Psoas muscle (tissue), 8 donors: ENCODE measurements around the gene PYURF. TPM values are rescaled to one million over a fixed set of nuclear protein-coding genes. Genes with fewer than 3 reads are reported as not detected.

Source experiments
- ATAC-seq, 4 donors: fragments of 200-7000 bp; cut with Tn5 transposase; one replicate each; pipeline ENCODE4 v1.9.1; 2020; ENCODE audit warnings: moderate library complexity in 3 of 4, mild to moderate bottlenecking in 2 of 4
- DNase-seq, 2 donors: peaks; one replicate each; pipeline ENCODE4 v3.0.0-alpha.2; 2020
- H3K27ac ChIP-seq: fragments of 200-600 bp; one replicate; pipeline ENCODE4 v1.8.0; 2022
- H3K27me3 ChIP-seq, 3 donors: fragments of 200-600 bp in 1 of 3; one replicate each; pipeline versions ENCODE4 v1.6.1 to v1.8.0; 2013 to 2022; ENCODE audit warnings: low read length in 2 of 3, mild to moderate bottlenecking in 2 of 3, moderate library complexity in 1 of 3; ENCODE audit not compliant: insufficient read depth in 3 of 3
- H3K36me3 ChIP-seq, 2 donors: fragments of 200-600 bp in 1 of 2; one replicate each; pipeline versions ENCODE4 v1.6.1 to v1.8.0; 2013 to 2022; ENCODE audit warnings: low read depth in 1 of 2, mild to moderate bottlenecking in 1 of 2, moderate library complexity in 1 of 2; ENCODE audit not compliant: insufficient read depth in 1 of 2
- H3K4me1 ChIP-seq: fragments of 200-600 bp; one replicate; pipeline ENCODE4 v1.8.0; 2022
- H3K4me3 ChIP-seq: fragments of 200-600 bp; one replicate; pipeline ENCODE4 v1.8.0; 2022; ENCODE audit warnings: mild to moderate bottlenecking
- H3K9me3 ChIP-seq: fragments of 200-600 bp; one replicate; pipeline ENCODE4 v1.8.0; 2022
- WGBS, 3 donors: extraction: QIAGEN DNeasy Blood & Tissue Kit; methylation state at CpG; one replicate each; pipeline versions ENCODE4 v1.1.6 to v1.1.7; 2013; 5-methylcytosine and 5-hydroxymethylcytosine counted together
- intact Hi-C, 2 donors: fragments of 100-400 bp; cut with DNase I; formaldehyde crosslinking; loops; one replicate each; pipeline versions ENCODE4 v1.11.0 to v1.14.2; 2022
- polyA plus RNA-seq, 3 donors: library from polyadenylated mRNA; stranded (reverse); fragments of 200-250 nt; gene quantifications; one replicate each; pipeline ENCODE4 v1.2.3, GENCODE V29; 2013
- total RNA-seq, 4 donors: library from RNA; stranded (reverse); fragmentation: NEBNext Ultra II Directional in 2 of 4; extraction: Animal tissue kit (Norgen Biotek cat#: 25700) in 2 of 4; gene quantifications; one replicate each; pipeline versions ENCODE4 v1.2.1 to v1.2.4, GENCODE V29; 2021 to 2023
- TF ChIP-seq, protein P1 (sequence below): fragments of 200-600 bp; IDR thresholded peaks from one replicate; pipeline ENCODE4 v1.8.0; 2022; ENCODE audit warnings: antibody characterized with exemption
- donor health status: healthy with polysubstance abuse.
- donor health status: DM: no; HTN: no; CAD: no; lungs with moderate emphysema.
- donor health status: Bipolar disorder and iron deficiency.
- donor health status: healthy.
- donor health status: DM: yes; HTN: yes; CAD: no.
- donor health status: DM: no; HTN: no; CAD: no.
- donor health status: DM: no; HTN: no; CAD: no.
- donor health status: DM: yes; HTN: yes; CAD: no.

PYURF gene
- total and polyA plus RNA-seq, 7 donors: 51.8 to 106 (median 61.8) TPM

DNA sequence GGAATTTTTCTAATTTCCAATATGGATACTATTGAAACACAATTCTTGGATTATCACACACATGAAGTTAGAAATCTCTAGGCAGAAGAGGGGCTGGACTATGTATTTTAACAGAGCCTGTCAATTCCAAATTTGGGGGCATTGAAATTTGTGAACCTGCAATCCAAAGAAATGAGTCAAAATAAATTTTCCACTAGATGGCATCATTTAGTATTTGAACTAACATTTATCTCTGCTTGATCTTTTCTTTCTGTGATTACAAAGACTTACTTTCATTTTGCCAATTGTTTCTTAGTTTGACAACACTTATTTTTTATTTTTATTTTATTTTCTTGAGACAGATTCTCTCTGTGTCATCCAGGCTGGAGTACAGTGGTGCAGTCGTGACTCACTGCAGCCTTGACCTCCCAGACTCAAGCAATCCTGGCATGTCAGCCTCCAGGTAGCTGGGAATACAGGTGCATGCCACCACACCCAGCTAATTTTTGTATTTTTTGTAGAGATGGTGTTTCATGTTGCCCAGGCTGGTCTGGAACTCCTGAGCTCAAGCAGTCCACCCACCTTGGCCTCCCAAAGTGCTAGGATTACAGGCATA is 2.7 kb upstream of the PYURF start:
- ATAC-seq: no peak
- Histone ChIP-seq H3K9me3 (no peaks in the 10 kb centered on the region), H3K4me3 (no peak overlapping the region), H3K27ac (peak overlapping the region; percentile 95), H3K27me3 (no peaks in the 10 kb centered on the region), H3K36me3 (peaks cover 0 to 6% of the 10 kb centered on the region in 2 donors), H3K4me1 (peaks cover 12% of the 10 kb centered on the region)
- 45 to 57% (median 48%) methylated on average over 1 of the region's 1 CpG for WGBS, 3 donors
- no peak for DNase-seq
- TF ChIP-seq, protein P1, sequence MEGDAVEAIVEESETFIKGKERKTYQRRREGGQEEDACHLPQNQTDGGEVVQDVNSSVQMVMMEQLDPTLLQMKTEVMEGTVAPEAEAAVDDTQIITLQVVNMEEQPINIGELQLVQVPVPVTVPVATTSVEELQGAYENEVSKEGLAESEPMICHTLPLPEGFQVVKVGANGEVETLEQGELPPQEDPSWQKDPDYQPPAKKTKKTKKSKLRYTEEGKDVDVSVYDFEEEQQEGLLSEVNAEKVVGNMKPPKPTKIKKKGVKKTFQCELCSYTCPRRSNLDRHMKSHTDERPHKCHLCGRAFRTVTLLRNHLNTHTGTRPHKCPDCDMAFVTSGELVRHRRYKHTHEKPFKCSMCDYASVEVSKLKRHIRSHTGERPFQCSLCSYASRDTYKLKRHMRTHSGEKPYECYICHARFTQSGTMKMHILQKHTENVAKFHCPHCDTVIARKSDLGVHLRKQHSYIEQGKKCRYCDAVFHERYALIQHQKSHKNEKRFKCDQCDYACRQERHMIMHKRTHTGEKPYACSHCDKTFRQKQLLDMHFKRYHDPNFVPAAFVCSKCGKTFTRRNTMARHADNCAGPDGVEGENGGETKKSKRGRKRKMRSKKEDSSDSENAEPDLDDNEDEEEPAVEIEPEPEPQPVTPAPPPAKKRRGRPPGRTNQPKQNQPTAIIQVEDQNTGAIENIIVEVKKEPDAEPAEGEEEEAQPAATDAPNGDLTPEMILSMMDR: peak; percentile 31
- intact Hi-C loops: loop anchor here (5.0 to 10.0 kb wide), 3 partner anchors 268 to 498 kb away; no protein-coding TSS in a partner anchor

DNA sequence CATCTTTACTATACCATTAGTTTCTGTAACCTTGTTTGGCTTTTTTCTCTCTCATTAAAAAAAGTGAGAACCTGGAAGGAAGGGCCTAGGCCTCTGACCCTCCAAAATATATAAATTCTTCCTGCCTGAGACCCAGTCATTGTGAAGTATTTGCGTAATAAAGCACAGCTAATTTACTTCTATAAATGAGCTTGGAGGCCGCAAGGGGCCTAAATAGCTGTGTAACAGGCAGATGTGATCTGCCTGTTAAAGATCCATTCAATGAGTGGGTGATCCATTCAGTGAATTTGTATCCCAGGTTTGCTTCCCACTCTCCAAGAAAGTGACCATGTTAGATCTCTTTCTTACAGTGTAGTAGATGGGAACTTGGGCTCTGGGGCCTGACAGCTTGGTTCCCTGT is 595 bp upstream of the PYURF start:
- ATAC-seq (no peak), DNase-seq (no peak)
- intact Hi-C loops: loop anchor here (5.0 to 10.0 kb wide), 3 partner anchors 242 to 501 kb away; partner anchors contain the start of gene PPM1K (in 1 of the 2)
- no peaks in the 10 kb centered on the region for H3K27me3 ChIP-seq
- 33 to 42% (median 33%) methylated on average over 2 of the region's 2 CpGs for WGBS, 3 donors
- no peaks in the 10 kb centered on the region for H3K9me3 ChIP-seq
- TF ChIP-seq, protein P1: no peak
- H3K4me1 ChIP-seq: peaks cover 12% of the 10 kb centered on the region
- H3K4me3 ChIP-seq: peak overlapping the region; percentile 96
- peaks cover 0 to 25% of the 10 kb centered on the region in 2 donors for H3K36me3 ChIP-seq
- peak overlapping the region; percentile 95 for H3K27ac ChIP-seq

DNA sequence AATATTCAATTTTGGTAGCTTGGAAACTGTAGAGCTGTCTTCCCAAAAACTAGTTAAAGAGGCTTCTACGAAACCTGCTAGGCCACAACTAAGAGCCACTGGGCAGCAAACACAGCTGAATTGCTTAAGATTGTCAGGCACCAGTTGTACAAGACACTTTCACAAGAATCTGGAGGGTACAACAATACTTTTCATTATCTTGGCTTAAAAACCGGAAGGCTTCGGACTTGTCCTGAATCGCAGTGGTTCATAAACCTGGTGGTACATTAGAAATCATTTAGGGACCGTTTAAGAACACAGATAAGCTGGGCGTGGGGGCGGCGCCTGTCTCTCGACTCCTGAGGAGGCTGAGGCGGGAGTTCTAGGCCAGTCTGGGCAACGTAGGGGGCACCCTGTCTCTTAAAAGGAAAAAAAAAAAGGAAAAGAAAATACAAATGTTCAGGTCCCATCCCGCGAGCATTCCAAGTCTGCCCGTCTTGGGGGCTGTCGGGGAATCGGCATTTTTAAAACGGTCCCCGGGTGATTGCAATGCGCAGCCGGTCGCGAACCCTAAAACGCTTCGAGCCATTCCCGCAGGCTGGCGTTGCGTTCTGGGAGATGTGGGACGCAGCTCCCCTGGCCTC is 763 bp downstream of the PYURF start:
- intact Hi-C loops: loop anchor here (2.0 to 10.0 kb wide), 4 partner anchors 144 to 502 kb away; partner anchors contain the start of genes HERC6 (in 1 of the 2) and PPM1K (in 1 of the 2)
- H3K36me3 ChIP-seq: peaks cover 0 to 27% of the 10 kb centered on the region in 2 donors
- 1% methylated on average over 28 of the region's 28 CpGs for WGBS, 3 donors
- TF ChIP-seq, protein P1: no peak
- H3K27me3 ChIP-seq: no peaks in the 10 kb centered on the region
- peak; percentile 40 to 63 (median 50) for ATAC-seq
- no peaks in the 10 kb centered on the region for H3K9me3 ChIP-seq
- H3K4me1 ChIP-seq: peaks cover 12% of the 10 kb centered on the region
- peak; percentile 50 to 61 for DNase-seq
- H3K4me3 ChIP-seq: peak overlapping the region; percentile 96
- peak overlapping the region; percentile 95 for H3K27ac ChIP-seq

DNA sequence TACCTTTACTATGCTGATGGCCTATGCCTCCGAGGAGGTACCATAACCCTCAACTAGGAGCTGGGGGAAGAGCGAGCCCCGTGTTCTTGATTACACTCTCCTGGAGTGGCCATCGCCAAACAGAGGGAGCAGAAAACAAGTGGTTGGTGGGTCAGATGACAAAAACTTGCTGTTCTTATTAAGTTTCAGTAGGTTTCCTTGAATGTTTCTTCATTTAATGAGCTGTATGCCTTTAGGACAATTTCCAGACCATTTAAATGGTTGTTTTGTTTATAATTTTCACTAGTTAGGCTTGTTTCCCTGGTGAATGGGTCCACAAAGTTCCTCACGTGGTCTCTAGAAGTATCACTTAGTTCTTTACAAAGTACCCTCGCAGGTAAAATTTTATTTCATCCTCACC is 4.7 kb downstream of the PYURF start:
- Histone ChIP-seq H3K27me3 (no peaks in the 10 kb centered on the region), H3K36me3 (peaks cover 0 to 27% of the 10 kb centered on the region in 2 donors), H3K9me3 (no peaks in the 10 kb centered on the region), H3K4me3 (no peak overlapping the region), H3K4me1 (peaks cover 6% of the 10 kb centered on the region), H3K27ac (no peak overlapping the region)
- no peak for DNase-seq
- TF ChIP-seq, protein P1: no peak
- no peak for ATAC-seq
- 81 to 88% (median 86%) methylated on average over 6 of the region's 6 CpGs for WGBS, 3 donors
- intact Hi-C loops: loop anchor here (5.0 to 10.0 kb wide), 3 partner anchors 484 to 667 kb away; no protein-coding TSS in a partner anchor
